HG02973 (cell line): Measurements from ENCODE around the gene IL4R.

Experiments used
- ATAC-seq: cut with Tn5 transposase; IDR thresholded peaks from one replicate; pipeline ENCODE4 v1.9.1; 2021; ENCODE audit warnings: moderate library complexity; ENCODE audit not compliant: unreplicated experiment

The IL4R gene

DNA sequence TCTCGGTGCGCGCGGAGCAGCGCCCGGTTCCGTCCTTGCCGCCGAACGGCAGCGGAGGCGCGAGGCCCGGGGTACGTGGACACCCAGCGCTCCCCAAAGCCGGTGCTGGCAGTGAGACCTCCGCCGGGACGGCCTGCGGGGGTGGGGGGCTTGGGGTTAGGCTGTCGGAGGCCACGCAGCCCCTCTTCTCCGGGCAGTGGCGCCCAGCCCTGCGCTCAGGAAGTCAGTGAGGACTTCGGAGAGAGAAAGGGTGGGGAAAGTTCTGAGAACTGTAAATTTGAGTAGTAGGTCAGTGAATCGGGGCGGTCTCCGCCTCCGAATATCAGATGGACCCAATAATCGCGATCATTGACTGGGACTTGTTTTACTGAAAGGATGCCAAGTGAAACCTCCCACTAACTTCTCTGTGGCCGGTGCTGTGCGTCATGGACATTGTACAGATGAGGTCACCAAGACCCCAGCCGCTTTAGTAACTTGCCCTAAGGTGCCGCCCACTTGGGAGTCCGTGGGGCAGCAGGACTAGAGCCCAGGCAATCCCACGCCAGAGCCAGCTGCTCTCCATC, 468 bp downstream of the IL4R start:
- ATAC-seq: peak; percentile 33

GRCh38 chr16:27314986-27315332, 1.2 kb downstream of the IL4R start:
- ATAC-seq: no peak

GRCh38 chr16:27315333-27316037, 1.7 kb downstream of the IL4R start:
- no peak for ATAC-seq

DNA sequence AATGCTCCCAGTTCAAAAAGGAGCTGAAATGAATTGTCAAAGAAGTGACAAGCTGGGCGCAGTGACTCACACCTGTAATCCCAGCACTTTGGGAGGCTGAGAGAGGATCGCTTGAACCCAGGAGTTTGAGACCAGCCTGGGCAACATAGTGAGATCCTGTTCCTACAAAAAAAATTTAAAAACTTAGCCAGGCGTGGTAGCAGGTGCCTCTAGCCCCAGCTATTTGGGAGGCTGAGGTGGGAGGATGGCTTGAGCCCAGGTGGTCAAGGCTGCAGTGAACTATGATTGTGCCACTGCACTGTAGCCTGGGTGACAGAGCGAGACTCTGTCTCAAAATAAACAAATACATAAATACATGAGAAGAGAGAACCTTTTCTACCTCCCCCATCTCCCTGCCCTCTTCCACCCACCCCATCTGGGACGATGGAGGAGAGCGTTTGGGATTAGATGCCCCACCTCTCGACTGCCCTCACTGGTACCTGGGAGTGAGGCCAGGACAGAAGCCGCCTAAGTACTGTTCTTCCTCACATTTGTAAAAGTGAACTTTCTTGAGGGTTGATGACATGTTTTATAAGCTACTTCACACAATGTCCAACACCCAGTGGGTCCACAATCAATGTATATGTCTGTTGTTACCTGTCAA, 2.4 kb downstream of the IL4R start:
- no peak for ATAC-seq

DNA sequence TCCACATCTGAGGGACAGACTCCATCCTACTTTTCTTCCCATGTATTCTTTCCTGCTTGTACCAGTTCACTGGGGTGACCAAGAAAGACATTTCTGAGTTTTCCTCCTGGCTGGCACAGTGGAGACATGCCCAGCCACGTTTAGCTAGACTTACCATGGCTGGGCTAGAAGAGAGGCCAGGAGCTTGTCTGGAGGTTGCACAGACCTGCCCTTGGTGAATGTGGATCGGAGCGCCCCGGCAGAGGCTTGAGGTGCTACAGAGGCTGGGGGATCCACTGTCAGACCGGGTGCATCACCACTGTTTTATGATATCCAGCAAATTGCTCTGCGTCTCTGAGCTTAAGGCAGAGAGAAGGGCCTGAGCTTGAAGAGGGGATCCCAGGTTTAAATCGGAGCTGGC, 3.5 kb downstream of the IL4R start:
- no peak for ATAC-seq

DNA sequence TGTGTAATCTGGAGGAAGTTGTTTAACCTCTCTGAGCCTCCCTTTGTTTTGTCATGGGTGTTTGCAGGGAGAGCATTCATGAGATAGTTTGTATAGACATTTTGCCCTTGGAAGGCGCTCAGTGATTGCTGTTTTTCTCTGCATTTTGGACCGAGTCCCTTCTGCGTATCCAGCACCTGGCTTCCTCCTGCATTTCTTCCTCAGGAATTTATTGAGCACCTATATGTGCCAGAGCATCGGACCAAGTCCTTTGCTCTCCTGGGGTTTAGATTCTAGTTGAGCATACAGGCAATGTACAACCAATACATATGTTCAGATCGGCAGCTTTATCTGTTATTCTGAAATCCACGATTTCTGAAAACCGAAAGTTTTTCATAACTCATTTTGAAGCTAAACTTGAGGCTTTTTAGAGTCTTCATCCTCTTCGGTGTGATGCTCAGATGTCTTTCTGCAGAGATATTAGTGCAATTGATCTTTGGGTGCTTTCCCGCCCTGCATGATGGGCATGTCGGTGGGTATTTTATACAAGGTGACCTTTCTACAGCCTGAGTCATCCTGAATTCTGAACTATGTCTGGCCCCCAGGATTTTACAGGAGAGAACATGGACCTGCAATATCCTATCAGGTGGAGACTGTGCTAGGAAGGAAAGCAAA, 4.1 kb downstream of the IL4R start:
- ATAC-seq: no peak

GRCh38 chr16:27318392-27319256, 4.8 kb downstream of the IL4R start:
- no peak for ATAC-seq

- no peak for ATAC-seq
Measured at GRCh38 chr16:27319257-27319965, 5.6 kb downstream of the IL4R start.

GRCh38 chr16:27320261-27321012, 6.7 kb downstream of the IL4R start:
- ATAC-seq: no peak

- no peak for ATAC-seq
Measured at GRCh38 chr16:27321013-27321915, 7.5 kb downstream of the IL4R start.

- ATAC-seq: no peak
Measured at GRCh38 chr16:27322858-27323780, 9.3 kb downstream of the IL4R start.

DNA sequence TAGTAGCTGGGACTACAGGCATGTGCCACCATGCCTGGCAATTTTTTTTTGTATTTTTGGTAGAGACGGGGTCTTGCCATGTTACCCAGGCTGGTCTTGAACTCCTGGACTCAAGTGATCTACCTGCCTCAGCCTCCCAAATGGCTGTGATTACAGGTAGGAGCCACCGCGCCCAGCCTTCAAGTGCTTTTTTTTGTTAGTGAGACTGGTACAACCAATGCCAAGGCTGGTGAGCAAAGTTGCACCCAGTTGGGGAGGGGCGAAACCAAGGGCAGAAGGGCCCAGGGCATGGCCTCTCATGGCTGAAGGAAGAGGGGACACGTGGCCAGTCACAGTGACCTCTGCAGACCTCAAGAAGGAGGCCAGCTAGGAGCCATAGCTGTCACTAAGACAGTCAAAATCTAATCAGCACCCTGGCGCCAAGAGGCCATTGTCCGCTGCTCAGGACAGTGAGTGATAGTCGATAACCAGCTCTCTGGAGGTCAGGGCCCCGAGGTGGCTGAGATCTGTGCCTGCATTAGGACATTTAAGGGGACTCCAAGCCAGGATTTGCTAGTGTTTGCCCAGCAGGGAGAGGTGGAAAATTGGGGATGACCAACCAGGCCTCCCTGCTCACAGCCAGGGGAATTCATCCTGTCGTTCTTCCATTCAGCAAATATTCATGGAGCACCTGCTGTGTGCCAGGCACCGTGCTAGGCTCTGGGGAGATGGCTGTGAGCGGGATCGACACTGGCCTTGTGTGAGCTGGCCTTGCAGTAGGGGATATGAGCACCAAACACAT, 10.2 kb downstream of the IL4R start:
- no peak for ATAC-seq

DNA sequence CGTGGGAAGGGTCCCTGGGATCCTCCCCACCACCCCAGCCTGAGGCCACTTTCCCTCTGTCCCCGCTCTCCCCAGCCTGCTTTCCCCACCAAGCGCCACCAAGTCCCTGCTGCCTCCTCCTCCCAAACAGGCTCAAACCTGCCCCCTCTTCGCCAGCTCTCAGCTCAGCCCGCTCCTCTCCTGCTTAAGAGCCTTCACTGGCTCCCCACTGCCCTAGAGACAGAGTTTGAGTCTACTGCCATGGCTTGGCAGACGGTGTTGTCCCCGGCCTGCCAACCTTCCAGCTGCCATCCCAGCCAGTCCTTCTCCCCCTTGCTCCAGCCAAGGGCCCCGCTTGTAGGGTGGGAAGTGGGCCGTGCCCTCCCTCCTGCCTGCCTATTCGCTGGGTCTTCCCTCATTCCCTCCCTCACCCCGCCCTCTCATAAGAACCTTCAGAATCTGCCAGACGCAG, 11.1 kb downstream of the IL4R start:
- no peak for ATAC-seq

DNA sequence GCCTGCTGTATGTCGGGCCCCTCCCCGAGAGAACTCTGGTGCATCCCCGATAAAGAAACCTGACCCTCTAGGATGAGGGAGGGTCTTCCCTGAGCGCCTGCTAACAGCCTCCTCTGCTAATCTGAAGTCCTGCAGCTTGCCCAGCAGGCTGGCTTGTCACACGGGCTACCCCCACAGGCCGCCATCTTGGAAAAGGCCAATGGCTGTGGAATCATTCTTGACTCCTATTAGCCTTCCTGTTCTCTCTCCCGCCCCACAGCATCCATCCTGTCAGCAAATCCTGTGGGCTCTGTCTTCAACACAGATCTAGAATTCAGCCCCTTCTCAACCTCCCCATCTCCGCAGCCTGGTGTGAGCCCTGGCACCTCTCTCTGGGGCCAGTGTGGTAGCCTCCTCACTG, 12.0 kb downstream of the IL4R start:
- ATAC-seq: no peak

- no peak for ATAC-seq
Measured at GRCh38 chr16:27326251-27326650, 12.5 kb downstream of the IL4R start.

DNA sequence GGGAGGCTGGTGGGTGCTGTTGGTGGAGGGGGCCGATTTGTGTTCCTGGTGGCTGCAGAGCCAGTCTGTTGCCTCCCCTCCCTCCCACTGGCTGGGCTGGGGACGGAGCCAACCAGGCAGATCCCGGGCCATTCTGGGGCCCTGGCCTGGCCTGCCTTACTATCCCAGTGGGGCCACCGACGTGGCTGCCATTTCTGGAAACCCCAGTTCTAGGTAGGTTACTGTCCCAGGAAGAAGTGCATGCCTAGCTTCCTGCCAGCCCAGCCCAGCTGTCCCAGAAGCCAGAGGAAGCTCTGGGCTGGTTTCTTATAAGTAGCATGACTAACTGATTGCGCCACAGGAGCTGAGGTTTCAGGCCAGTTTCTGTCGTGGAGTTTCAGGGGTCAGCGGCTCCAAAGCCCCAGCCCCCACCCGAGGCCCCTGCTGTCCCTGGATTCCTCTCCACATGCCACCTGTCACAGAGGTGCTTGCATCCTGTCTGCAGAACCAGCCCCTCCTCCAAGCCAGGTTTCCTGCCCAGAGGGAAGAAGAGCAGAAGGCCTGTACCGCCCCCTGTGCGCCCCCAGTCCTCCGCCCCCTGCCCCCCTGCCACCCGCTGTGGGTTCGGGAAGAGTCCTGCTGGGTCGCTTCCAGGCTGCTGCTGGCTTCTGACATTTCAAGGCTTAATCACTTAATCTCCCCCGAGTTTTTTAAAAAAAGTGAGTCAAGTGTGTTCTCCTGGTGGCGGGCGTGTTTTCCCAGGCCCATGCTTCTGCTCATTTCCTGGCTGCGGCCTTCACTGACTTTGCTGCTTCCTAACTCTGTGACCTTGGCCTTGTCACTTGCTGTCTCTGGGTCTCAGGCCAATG, 13.2 kb downstream of the IL4R start:
- no peak for ATAC-seq
